Adrenal gland (tissue), 5 donors: ENCODE measurements around the gene MRPL18.

Experiments
- CTCF ChIP-seq, 6 experiments: fragments of 450-650 bp in 4 of 6; fragments of 200-600 bp in 2 of 6; sonication (generic) in 1 of 6; IDR thresholded peaks; 1 replicate in 5 of 6; 2 replicates in 1 of 6; pipeline versions ENCODE4 v1.5.1 to v1.8.0; 2016 to 2021; ENCODE audit warnings: antibody characterized with exemption in 6 of 6, mild to moderate bottlenecking in 2 of 6, moderate library complexity in 1 of 6
- POLR2A ChIP-seq, 2 donors: fragments of 450-650 bp; IDR thresholded peaks; one replicate each; pipeline ENCODE4 v1.6.1; 2017; ENCODE audit warnings: antibody characterized with exemption in 2 of 2, mild to moderate bottlenecking in 2 of 2, moderate library complexity in 1 of 2
- donor health status: DM: no; HTN: no; CAD: no.

DNA sequence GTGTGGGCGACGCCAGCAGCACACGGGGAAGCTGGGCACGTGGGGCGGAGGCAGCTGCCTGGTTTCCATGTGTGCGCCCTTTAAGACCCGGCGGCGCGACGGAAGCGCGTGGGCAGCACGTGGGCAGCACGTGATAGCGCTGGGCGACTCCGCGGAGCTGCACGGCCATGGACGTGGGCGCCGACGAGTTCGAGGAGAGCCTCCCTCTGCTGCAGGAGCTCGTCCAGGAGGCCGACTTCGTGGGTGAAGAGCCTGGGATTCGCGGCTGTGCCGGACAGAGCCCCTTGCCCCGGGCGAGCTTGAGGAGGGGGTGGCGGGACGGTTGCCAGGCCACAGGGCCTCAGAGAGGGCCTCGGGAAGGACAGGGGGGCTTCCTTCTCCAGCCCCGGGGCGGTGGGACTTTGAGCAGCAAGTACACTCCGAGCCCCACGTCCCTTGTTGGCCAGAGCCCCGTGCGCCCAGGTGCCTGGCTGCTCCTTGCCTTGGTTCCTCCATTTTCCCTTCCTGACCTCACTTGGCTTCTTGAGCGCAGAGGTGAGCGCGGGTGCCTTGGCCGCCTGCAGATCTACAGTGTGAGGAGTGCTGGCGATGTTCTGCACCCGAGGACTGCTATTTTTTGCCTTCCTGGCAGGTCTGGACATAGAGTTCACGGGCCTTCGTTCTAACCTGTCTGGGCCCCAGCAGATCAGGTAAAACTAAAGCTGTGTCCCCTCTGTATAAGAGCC, 10.0 kb downstream of the MRPL18 start, which contains the start of gene PNLDC1:
- TF ChIP-seq POLR2A (IDR thresholded peaks at IDR 0.05): no peak
- TF ChIP-seq CTCF (IDR thresholded peaks at IDR 0.05): no peak
